WTC11 (cell line): Measurements from ENCODE around the gene CORIN. TPM values are rescaled to one million over a fixed set of nuclear protein-coding genes. Genes with fewer than 3 reads are reported as not detected.
A peak's percentile ranks its signal among the peaks of the same experiment; 100 is the strongest.

Experiments used
- ATAC-seq: fragments of 200-7000 bp; cut with Tn5 transposase; 2 replicates; pipeline ENCODE4 v1.10.0; 2021; ENCODE audit warnings: mild to moderate bottlenecking, moderate library complexity
- CTCF ChIA-PET: fragments of 300-600 bp; sonication (Branson Sonifier 250); formaldehyde crosslinking; loops from one replicate; lab custom pipeline; 2021; ENCODE audit warnings: antibody characterized with exemption; lab: Charles Lee
- POLR2A ChIA-PET: fragments of 350-600 bp; sonication (Branson Sonifier 250); formaldehyde crosslinking; loops from one replicate; lab custom pipeline; 2021; ENCODE audit warnings: antibody characterized with exemption; lab: Charles Lee
- DNase-seq: peaks from one replicate; pipeline ENCODE4 v3.0.0; 2021; ENCODE audit warnings: low spot score
- H3K27ac Mint-ChIP-seq: 2 replicates; pipeline ENCODE4 v1.8.0; 2021; ENCODE audit warnings: mixed read lengths
- H3K27me3 Mint-ChIP-seq: 2 replicates; pipeline ENCODE4 v1.8.0; 2021; ENCODE audit warnings: low read depth, mild to moderate bottlenecking, moderate library complexity, mixed read lengths
- H3K36me3 Mint-ChIP-seq: 2 replicates; pipeline ENCODE4 v1.8.0; 2021; ENCODE audit warnings: mixed read lengths
- H3K4me1 Mint-ChIP-seq: 2 replicates; pipeline ENCODE4 v1.8.0; 2022; ENCODE audit warnings: mixed read lengths
- H3K4me3 Mint-ChIP-seq: 2 replicates; pipeline ENCODE4 v1.8.0; 2021; ENCODE audit warnings: mild to moderate bottlenecking, moderate library complexity, mixed read lengths
- H3K9me3 Mint-ChIP-seq: 2 replicates; pipeline ENCODE4 v1.8.0; 2021; ENCODE audit warnings: mixed read lengths
- AR ChIP-seq: fragments of 250-450 bp; sonication (Bioruptor Pico); IDR thresholded peaks from 2 replicates; pipeline ENCODE4 v1.9.0; 2021; ENCODE audit warnings: mild to moderate bottlenecking
- ARID4B ChIP-seq: sonication (generic); formaldehyde crosslinking; IDR thresholded peaks from 2 replicates; pipeline ENCODE4 v1.8.0; 2023; ENCODE audit warnings: missing genetic modification reagents, mild to moderate bottlenecking, borderline replicate concordance
- CREM ChIP-seq: sonication (generic); formaldehyde crosslinking; IDR thresholded peaks from 2 replicates; pipeline ENCODE4 v1.8.1; 2022; ENCODE audit warnings: mild to moderate bottlenecking, missing genetic modification reagents, moderate library complexity
- EMX1 ChIP-seq: fragments of 250-450 bp; sonication (Bioruptor Pico); IDR thresholded peaks from 2 replicates; pipeline ENCODE4 v1.8.0; 2021; ENCODE audit warnings: mild to moderate bottlenecking
- FOXP1 ChIP-seq: sonication (generic); formaldehyde crosslinking; IDR thresholded peaks from 2 replicates; pipeline ENCODE4 v1.8.0; 2022; ENCODE audit warnings: missing genetic modification reagents, mild to moderate bottlenecking, moderate library complexity, borderline replicate concordance
- GABPB1 ChIP-seq: sonication (generic); formaldehyde crosslinking; IDR thresholded peaks from 2 replicates; pipeline ENCODE4 v1.8.1; 2023; ENCODE audit warnings: mild to moderate bottlenecking, missing genetic modification reagents
- GRHL2 ChIP-seq: fragments of 250-450 bp; sonication (Bioruptor Pico); IDR thresholded peaks from 2 replicates; pipeline ENCODE4 v1.8.0; 2022; ENCODE audit warnings: mild to moderate bottlenecking, moderate library complexity; ENCODE audit not compliant: insufficient replicate concordance, severe bottlenecking
- HMGXB4 ChIP-seq: sonication (generic); formaldehyde crosslinking; IDR thresholded peaks from 2 replicates; pipeline ENCODE4 v1.8.1; 2023; ENCODE audit warnings: mild to moderate bottlenecking, moderate library complexity, missing genetic modification reagents
- IRF1 ChIP-seq: sonication (generic); formaldehyde crosslinking; IDR thresholded peaks from 2 replicates; pipeline ENCODE4 v1.8.0; 2023; ENCODE audit warnings: missing genetic modification reagents
- JAZF1 ChIP-seq: fragments of 250-450 bp; sonication (Bioruptor Pico); IDR thresholded peaks from 2 replicates; pipeline ENCODE4 v1.9.0; 2021; ENCODE audit warnings: moderate library complexity, mild to moderate bottlenecking, inconsistent platforms
- MAX ChIP-seq: sonication (generic); formaldehyde crosslinking; IDR thresholded peaks from 2 replicates; pipeline ENCODE4 v1.8.0; 2022; ENCODE audit warnings: mild to moderate bottlenecking, missing genetic modification reagents
- PRDM15 ChIP-seq: sonication (generic); formaldehyde crosslinking; IDR thresholded peaks from 2 replicates; pipeline ENCODE4 v1.8.0; 2022; ENCODE audit warnings: missing genetic modification reagents
- RELA ChIP-seq: sonication (generic); formaldehyde crosslinking; IDR thresholded peaks from 2 replicates; pipeline ENCODE4 v1.8.1; 2022; ENCODE audit warnings: missing genetic modification reagents, mild to moderate bottlenecking, borderline replicate concordance
- ZNF532 ChIP-seq: fragments of 250-450 bp; sonication (Bioruptor Pico); IDR thresholded peaks from 2 replicates; pipeline ENCODE4 v1.9.0; 2021; ENCODE audit warnings: mild to moderate bottlenecking, borderline replicate concordance
- total RNA-seq: library from RNA; stranded (reverse); gene quantifications from 3 replicates; pipeline ENCODE4 v1.2.3, GENCODE V29; 2021

The CORIN gene
- total RNA-seq, 1 experiment from 2014 or later, result 0.33 TPM

- CTCF ChIA-PET, result no interaction called here
- no peak for DNase-seq
- TF ChIP-seq ARID4B (CRISPR knock-in tag) (no peak), FOXP1 (CRISPR knock-in tag) (no peak), GRHL2 (CRISPR knock-in tag) (no peak), JAZF1 (CRISPR knock-in tag) (no peak), AR (CRISPR knock-in tag) (no peak), GABPB1 (CRISPR knock-in tag) (0 out of 2 replicates have a peak, but pooled peaks have one; percentile 19), PRDM15 (CRISPR knock-in tag) (no peak), IRF1 (CRISPR knock-in tag) (no peak)
- H3K4me3 Mint-ChIP-seq, result no peak overlapping the region
- H3K27ac Mint-ChIP-seq, result no peak overlapping the region
- H3K9me3 Mint-ChIP-seq, result peaks cover 33% of the 10 kb centered on the region
- H3K36me3 Mint-ChIP-seq, result peaks cover 21% of the 10 kb centered on the region
- POLR2A ChIA-PET, result no interaction called here
- peaks cover 11% of the 10 kb centered on the region for H3K4me1 Mint-ChIP-seq
- no peaks in the 10 kb centered on the region for H3K27me3 Mint-ChIP-seq
- no peak for ATAC-seq
Measured at GRCh38 chr4:47749858-47750257, 88.0 kb downstream of the CORIN start.

- Mint-ChIP-seq H3K27me3 (no peaks in the 10 kb centered on the region), H3K9me3 (peaks cover 29% of the 10 kb centered on the region), H3K4me3 (no peak overlapping the region), H3K27ac (no peak overlapping the region), H3K36me3 (peaks cover 20% of the 10 kb centered on the region), H3K4me1 (peaks cover 11% of the 10 kb centered on the region)
- no peak for DNase-seq
- no peak for ATAC-seq
- ChIA-PET POLR2A (no interaction called here), CTCF (no interaction called here)
- no peak for TF ChIP-seq MAX (CRISPR knock-in tag)
- no peak for TF ChIP-seq RELA (CRISPR knock-in tag)
- TF ChIP-seq EMX1 (CRISPR knock-in tag), result no peak
- no peak for TF ChIP-seq ZNF532
- TF ChIP-seq CREM, result no peak
- no peak for TF ChIP-seq HMGXB4
Measured at GRCh38 chr4:47749060-47749459, 88.8 kb downstream of the CORIN start.
